Thoracic aorta (tissue), 2 donors: ENCODE results near the gene HRAS. TPM values are rescaled to one million over a fixed set of nuclear protein-coding genes. Genes with fewer than 3 reads are reported as not detected.
A peak's percentile ranks its signal among the peaks of the same experiment; 100 is the strongest.

Experiments used
- ATAC-seq: fragments of 150-250 bp; one replicate; pipeline ENCODE4 v1.8.0; 2017; ENCODE audit warnings: low read depth; ENCODE audit not compliant: insufficient number of reproducible peaks, low FRiP score
- DNase-seq: peaks from one replicate; pipeline ENCODE4 v3.0.0-alpha.2; 2020; ENCODE audit warnings: low spot score
- H3K27ac ChIP-seq, 2 donors: fragments of 200-600 bp; sonication (generic); 1 replicate in 1 of 2; 2 replicates in 1 of 2; pipeline ENCODE4 v1.5.1; 2016; ENCODE audit warnings: mild to moderate bottlenecking in 2 of 2, moderate library complexity in 2 of 2
- H3K27me3 ChIP-seq: fragments of 200-600 bp; sonication (generic); replicated peaks from 2 replicates; pipeline ENCODE4 v1.6.0; 2016; ENCODE audit warnings: mild to moderate bottlenecking; ENCODE audit not compliant: insufficient read depth
- H3K36me3 ChIP-seq: fragments of 200-600 bp; sonication (generic); one replicate; pipeline ENCODE4 v1.5.1; 2016
- H3K4me1 ChIP-seq, 2 donors: fragments of 200-600 bp; sonication (generic); 1 replicate in 1 of 2; 2 replicates in 1 of 2; pipeline versions ENCODE4 v1.5.1 to v1.6.0; 2016; ENCODE audit warnings: low read depth in 2 of 2, mild to moderate bottlenecking in 1 of 2; ENCODE audit not compliant: control insufficient read depth in 1 of 2
- H3K4me3 ChIP-seq: fragments of 200-600 bp; sonication (generic); 2 replicates; pipeline ENCODE4 v1.5.1; 2016; ENCODE audit warnings: mild to moderate bottlenecking
- H3K9me3 ChIP-seq: fragments of 200-600 bp; sonication (generic); 2 replicates; pipeline ENCODE4 v1.5.1; 2016
- CTCF ChIP-seq: fragments of 200-600 bp; sonication (generic); IDR thresholded peaks from one replicate; pipeline ENCODE4 v1.5.1; 2019; ENCODE audit warnings: antibody characterized with exemption
- total RNA-seq, 2 donors: library from RNA; depleted of rRNA; stranded (reverse); fragments of >200 nt; gene quantifications; one replicate each; pipeline versions ENCODE4 v1.1.0 to v1.2.3, GENCODE V29; 2016

Gene HRAS
- total RNA-seq, 2 donors from 2014 or later = 17.7 to 32.4 TPM

DNA sequence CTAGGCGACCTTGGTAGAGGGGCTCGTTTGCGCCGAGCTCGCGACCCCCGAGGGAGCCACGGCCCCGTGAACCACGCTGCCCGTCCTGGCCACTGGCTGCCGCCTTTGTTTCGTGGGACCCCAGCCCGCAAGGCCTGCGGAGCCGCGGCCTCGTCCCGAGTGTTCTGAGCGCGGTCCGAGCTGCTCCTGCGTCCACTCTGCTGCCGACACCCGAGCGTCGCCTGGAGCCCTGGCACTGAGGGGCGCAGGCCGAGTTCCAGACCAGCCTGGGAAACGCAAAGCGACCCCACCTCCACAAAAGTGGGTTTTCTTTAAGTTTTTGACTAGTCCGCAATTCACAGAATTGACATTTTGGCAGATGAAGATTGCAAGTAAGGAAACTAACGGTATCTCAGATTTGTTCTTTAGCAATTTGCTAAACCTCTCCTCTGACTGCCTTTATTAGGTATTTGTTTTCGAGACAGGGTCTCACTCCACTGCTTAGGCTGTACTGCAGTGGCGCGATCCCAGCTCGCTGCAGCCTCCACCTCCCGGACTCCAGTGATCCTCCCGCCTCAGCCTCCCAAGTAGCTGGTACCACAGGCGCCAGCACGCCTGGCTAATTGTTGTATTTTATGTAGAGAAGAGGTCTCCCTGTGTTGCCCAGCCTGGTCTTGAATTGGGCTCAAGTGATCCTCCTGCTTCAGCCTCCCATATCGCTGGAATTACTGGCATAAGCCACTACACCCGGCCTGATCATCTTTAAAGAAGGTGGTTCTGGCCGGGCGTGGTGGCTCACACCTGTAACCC is 27.5 kb downstream of the HRAS start:
- Histone ChIP-seq H3K9me3 (no peaks in the 10 kb centered on the region), H3K4me1 (peaks cover 24 to 37% of the 10 kb centered on the region in 2 donors), H3K27ac (peak overlapping the region; percentile 72 to 95), H3K27me3 (no peaks in the 10 kb centered on the region), H3K36me3 (no peaks in the 10 kb centered on the region), H3K4me3 (peak overlapping the region; percentile 88)
- ATAC-seq (no peak), DNase-seq (no peak)
- no peak for TF ChIP-seq CTCF

DNA sequence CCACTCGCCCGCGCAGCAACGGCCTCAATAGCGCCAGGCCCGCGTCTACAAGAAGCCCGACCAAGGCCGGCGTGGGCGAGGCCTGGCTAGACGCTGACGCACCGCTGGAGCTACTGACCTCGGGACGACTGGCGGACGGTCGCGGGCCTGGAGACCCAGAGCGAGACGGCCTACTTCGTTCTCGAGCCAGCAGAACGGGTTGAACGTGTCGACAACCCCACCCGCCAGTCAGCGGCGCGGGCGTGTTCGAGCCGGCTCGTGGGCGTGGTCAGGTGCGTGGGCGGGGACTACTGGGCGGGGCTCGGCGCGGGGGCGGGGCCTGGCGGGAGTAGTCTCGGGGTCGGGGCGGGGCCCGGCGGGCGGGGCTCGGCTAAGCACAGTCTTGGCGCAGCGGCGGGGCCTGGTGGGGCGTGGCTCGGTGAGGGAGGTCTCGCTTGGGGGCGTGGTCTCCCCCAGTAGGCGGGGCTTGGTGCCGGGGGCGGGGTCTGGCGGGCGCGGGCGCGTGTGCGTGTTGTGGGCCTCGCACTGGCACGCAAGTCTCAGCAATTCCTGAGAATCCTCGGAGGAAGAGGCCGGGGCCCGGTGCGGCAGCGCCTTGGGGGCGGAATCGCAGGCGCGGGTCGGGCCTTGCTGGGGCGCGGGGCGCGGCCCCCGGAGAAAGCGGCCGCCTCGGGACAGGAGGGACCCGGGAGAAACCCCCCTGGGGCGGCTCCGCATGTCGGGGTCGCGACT is 28.2 kb downstream of the HRAS start, which contains the start of gene RNH1:
TSS of gene RNH1 (minus strand) at position 248 of the 732 bp plus-strand sequence. CDS start 5,080 bp downstream, outside the sequence.
- H3K27me3 ChIP-seq = no peaks in the 10 kb centered on the region
- peak; percentile 98 for DNase-seq
- peaks cover 26 to 42% of the 10 kb centered on the region in 2 donors for H3K4me1 ChIP-seq
- peak within 1 kb of the TSS; percentile 88 for H3K4me3 ChIP-seq
- H3K27ac ChIP-seq = peak within 1 kb of the TSS; percentile 95 to 100
- H3K9me3 ChIP-seq = no peaks in the 10 kb centered on the region
- ATAC-seq = peak; percentile 59
- no peaks in the 10 kb centered on the region for H3K36me3 ChIP-seq
- no peak for TF ChIP-seq CTCF

GRCh38 chr11:506238-506994 is 29.0 kb downstream of the HRAS start:
- peaks cover 26 to 42% of the 10 kb centered on the region in 2 donors for H3K4me1 ChIP-seq
- ATAC-seq (peak; percentile 61), DNase-seq (peak; percentile 81)
- no peak for TF ChIP-seq CTCF
- H3K27ac ChIP-seq = peak overlapping the region; percentile 95 to 100
- no peaks in the 10 kb centered on the region for H3K27me3 ChIP-seq
- H3K9me3 ChIP-seq = no peaks in the 10 kb centered on the region
- no peaks in the 10 kb centered on the region for H3K36me3 ChIP-seq
- H3K4me3 ChIP-seq = peak overlapping the region; percentile 88

- H3K27me3 ChIP-seq = no peaks in the 10 kb centered on the region
- DNase-seq (no peak), ATAC-seq (no peak)
- TF ChIP-seq CTCF = no peak
- peak overlapping the region; percentile 88 for H3K4me3 ChIP-seq
- peaks cover 26 to 42% of the 10 kb centered on the region in 2 donors for H3K4me1 ChIP-seq
- H3K36me3 ChIP-seq = peaks cover 11% of the 10 kb centered on the region
- H3K27ac ChIP-seq = peak overlapping the region; percentile 72 to 95
- no peaks in the 10 kb centered on the region for H3K9me3 ChIP-seq
These were observed 30.4 kb downstream of the HRAS start for GRCh38 chr11:504994-505344.
